ENCODE measurements around the gene SFR1. TPM values are rescaled to one million over a fixed set of nuclear protein-coding genes. Genes with fewer than 3 reads are reported as not detected.

SFR1 gene
- total RNA-seq, 1 experiment from 2014 or later: 4.3 TPM

GRCh38 chr10:104146882-104147281, 24.9 kb downstream of the SFR1 start:
- H3K4me3 ChIP-seq: no peak overlapping the region
- TF ChIP-seq CTCF (conservative IDR thresholded peaks at IDR 0.05): no peak
- TF ChIP-seq EZH2 (IDR thresholded peaks at IDR 0.05; ENCODE audit: low read depth): no peak
- H3K4me2 ChIP-seq: no peak overlapping the region
- peaks cover 7% of the 10 kb centered on the region; the same call in 1 of the 2 replicates for H3K9me3 ChIP-seq (ENCODE audit: insufficient read depth, low read depth)
- H3K36me3 ChIP-seq (ENCODE audit: low read depth): no peaks in the 10 kb centered on the region
- no peaks in the 10 kb centered on the region for H3K27me3 ChIP-seq (ENCODE audit: insufficient read depth, low read depth)
- H3K79me2 ChIP-seq (ENCODE audit: low read depth): no peaks in the 10 kb centered on the region
- no peaks in the 10 kb centered on the region for H3K4me1 ChIP-seq (replicated peaks; ENCODE audit: insufficient read depth)
- no peak for DNase-seq
- H3F3A ChIP-seq (ENCODE audit: insufficient read depth, low read depth): no peaks in the 10 kb centered on the region
- BruUV-seq (replicated peaks): no TSS peak
- POLR2A ChIA-PET (ENCODE audit: unreplicated experiment): no interaction called here
- no peak overlapping the region for H3K27ac ChIP-seq
- intact Hi-C loops (cut with micrococcal nuclease; ENCODE audit: unreplicated experiment): no loop called here
- H4K20me1 ChIP-seq (ENCODE audit: insufficient read depth): no peaks in the 10 kb centered on the region
- CTCF ChIA-PET: no interaction called here
- H2AFZ ChIP-seq: no peak overlapping the region
- no peaks in the 10 kb centered on the region for H3K9me2 ChIP-seq (ENCODE audit: insufficient read depth)

- Histone ChIP-seq H3K9me3 (ENCODE audit: insufficient read depth, low read depth) (peaks cover 9% of the 10 kb centered on the region; the same call in 1 of the 2 replicates), H3F3A (ENCODE audit: insufficient read depth, low read depth) (no peaks in the 10 kb centered on the region), H2AFZ (no peak overlapping the region), H4K20me1 (ENCODE audit: insufficient read depth) (no peaks in the 10 kb centered on the region), H3K9me2 (ENCODE audit: insufficient read depth) (no peaks in the 10 kb centered on the region), H3K27me3 (ENCODE audit: insufficient read depth, low read depth) (no peaks in the 10 kb centered on the region), H3K79me2 (ENCODE audit: low read depth) (no peaks in the 10 kb centered on the region), H3K27ac (no peak overlapping the region), H3K4me3 (no peak overlapping the region), H3K4me1 (replicated peaks; ENCODE audit: insufficient read depth) (no peaks in the 10 kb centered on the region), H3K36me3 (ENCODE audit: low read depth) (no peaks in the 10 kb centered on the region), H3K4me2 (no peak overlapping the region)
- intact Hi-C loops (cut with micrococcal nuclease; ENCODE audit: unreplicated experiment): no loop called here
- ChIA-PET POLR2A (ENCODE audit: unreplicated experiment) (no interaction called here), CTCF (no interaction called here)
- no TSS peak for BruUV-seq (replicated peaks)
- no peak for TF ChIP-seq CTCF (conservative IDR thresholded peaks at IDR 0.05)
- no peak for TF ChIP-seq EZH2 (IDR thresholded peaks at IDR 0.05; ENCODE audit: low read depth)
- no peak for DNase-seq
Measured at GRCh38 chr10:104150139-104150538, 28.2 kb downstream of the SFR1 start.

- TF ChIP-seq EZH2 (IDR thresholded peaks at IDR 0.05; ENCODE audit: low read depth) (no peak), CTCF (conservative IDR thresholded peaks at IDR 0.05) (no peak)
- ChIA-PET CTCF (no interaction called here), POLR2A (ENCODE audit: unreplicated experiment) (interaction anchor here (0.7 kb wide), 1 partner anchor 67 kb away, joined by 3 read pairs; no protein-coding TSS in a partner anchor)
- H3K4me2 ChIP-seq: no peak overlapping the region
- intact Hi-C loops (cut with micrococcal nuclease; ENCODE audit: unreplicated experiment): no loop called here
- no peaks in the 10 kb centered on the region for H3K36me3 ChIP-seq (ENCODE audit: low read depth)
- H3F3A ChIP-seq (ENCODE audit: insufficient read depth, low read depth): no peaks in the 10 kb centered on the region
- H3K4me1 ChIP-seq (replicated peaks; ENCODE audit: insufficient read depth): no peaks in the 10 kb centered on the region
- no peak overlapping the region for H2AFZ ChIP-seq
- no peaks in the 10 kb centered on the region for H3K79me2 ChIP-seq (ENCODE audit: low read depth)
- no peaks in the 10 kb centered on the region for H3K9me2 ChIP-seq (ENCODE audit: insufficient read depth)
- H3K27me3 ChIP-seq (ENCODE audit: insufficient read depth, low read depth): no peaks in the 10 kb centered on the region
- no peak overlapping the region for H3K4me3 ChIP-seq
- no TSS peak for BruUV-seq (replicated peaks)
- H4K20me1 ChIP-seq (ENCODE audit: insufficient read depth): no peaks in the 10 kb centered on the region
- H3K9me3 ChIP-seq (ENCODE audit: insufficient read depth, low read depth): peaks cover 9% of the 10 kb centered on the region; the same call in 1 of the 2 replicates
- DNase-seq: no peak
- H3K27ac ChIP-seq: no peak overlapping the region
Measured at GRCh38 chr10:104151737-104152136, 29.8 kb downstream of the SFR1 start.

Measured in PC-9 (cell line).